Measurements from ENCODE around the gene RTP5. TPM values are rescaled to one million over a fixed set of nuclear protein-coding genes. Genes with fewer than 3 reads are reported as not detected.

The RTP5 gene
- total RNA-seq, 6 experiments from 2014 or later: not detected

DNA sequence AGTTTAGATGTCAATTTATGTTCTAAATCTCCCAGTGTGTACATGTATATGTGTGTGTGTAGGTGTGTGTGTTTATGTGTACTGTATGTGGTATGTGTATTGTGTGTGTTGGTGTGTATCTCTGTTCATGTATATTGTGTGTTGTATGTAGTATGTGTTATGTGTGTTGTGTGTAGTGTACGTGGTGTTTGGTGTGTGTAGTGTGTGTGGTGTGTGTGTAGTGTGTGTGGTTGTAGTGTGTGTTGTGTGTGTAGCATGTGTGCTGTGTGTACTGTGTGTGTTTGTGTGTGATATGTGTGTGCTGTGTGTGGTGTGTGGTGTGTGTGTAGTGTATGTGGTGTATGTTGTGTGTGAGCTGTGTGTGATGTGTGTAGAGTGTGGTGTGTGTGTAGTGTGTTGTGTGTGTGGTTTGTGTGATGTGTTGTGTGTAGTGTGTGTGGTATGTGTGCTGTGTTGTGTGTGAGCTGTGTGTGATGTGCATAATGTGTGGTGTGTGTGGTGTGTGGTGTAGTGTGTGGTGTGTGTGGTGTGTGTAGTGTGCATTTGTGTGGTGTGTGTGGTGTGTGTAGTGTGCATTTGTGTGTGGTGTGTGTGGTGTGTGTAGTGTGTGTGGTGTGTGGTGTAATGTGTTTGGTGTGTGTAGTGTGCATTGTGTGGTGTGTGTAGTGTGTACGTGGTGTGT, 5.2 kb upstream of the RTP5 start:
- H3K27ac Mint-ChIP-seq: no peak overlapping the region
- no peak overlapping the region for H3K4me3 Mint-ChIP-seq
- peaks cover 14% of the 10 kb centered on the region for H3K36me3 Mint-ChIP-seq (ENCODE audit: low read depth)
- no peaks in the 10 kb centered on the region; the same call in 1 of the 2 replicates for H3K4me1 Mint-ChIP-seq (ENCODE audit: low read depth)
- no peak for DNase-seq
- H3K9me3 Mint-ChIP-seq: peaks cover 6% of the 10 kb centered on the region
- TF ChIP-seq CTCF (IDR thresholded peaks at IDR 0.05): no peak
- H3K27me3 Mint-ChIP-seq (ENCODE audit: insufficient read depth): peaks cover 10% of the 10 kb centered on the region

DNA sequence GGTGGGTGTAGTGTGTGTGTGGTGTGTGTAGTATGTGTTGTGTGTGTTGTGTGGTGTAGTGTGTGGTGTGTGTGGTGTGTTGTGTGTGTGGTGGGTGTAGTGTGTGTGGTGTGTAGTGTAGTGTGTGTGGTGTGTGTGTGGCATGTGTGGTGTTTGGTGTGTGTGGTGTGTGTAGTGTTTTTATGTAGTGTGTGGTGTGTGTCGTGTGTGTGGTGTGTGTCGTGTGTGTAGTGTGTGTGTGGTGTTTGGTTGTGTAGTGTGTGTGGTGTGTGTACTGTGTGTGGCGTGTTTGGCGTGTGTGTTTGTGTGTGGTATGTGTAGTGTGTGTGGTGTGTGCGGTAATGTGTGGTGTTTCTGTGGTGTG, 4.7 kb upstream of the RTP5 start:
- no peak for DNase-seq
- Mint-ChIP-seq H3K36me3 (ENCODE audit: low read depth) (peaks cover 14% of the 10 kb centered on the region), H3K27ac (no peak overlapping the region; the same call in 1 of the 2 replicates), H3K9me3 (peaks cover 6% of the 10 kb centered on the region), H3K4me3 (no peak overlapping the region), H3K4me1 (ENCODE audit: low read depth) (no peaks in the 10 kb centered on the region; the same call in 1 of the 2 replicates), H3K27me3 (ENCODE audit: insufficient read depth) (peaks cover 10% of the 10 kb centered on the region)
- no peak for TF ChIP-seq CTCF (IDR thresholded peaks at IDR 0.05)

DNA sequence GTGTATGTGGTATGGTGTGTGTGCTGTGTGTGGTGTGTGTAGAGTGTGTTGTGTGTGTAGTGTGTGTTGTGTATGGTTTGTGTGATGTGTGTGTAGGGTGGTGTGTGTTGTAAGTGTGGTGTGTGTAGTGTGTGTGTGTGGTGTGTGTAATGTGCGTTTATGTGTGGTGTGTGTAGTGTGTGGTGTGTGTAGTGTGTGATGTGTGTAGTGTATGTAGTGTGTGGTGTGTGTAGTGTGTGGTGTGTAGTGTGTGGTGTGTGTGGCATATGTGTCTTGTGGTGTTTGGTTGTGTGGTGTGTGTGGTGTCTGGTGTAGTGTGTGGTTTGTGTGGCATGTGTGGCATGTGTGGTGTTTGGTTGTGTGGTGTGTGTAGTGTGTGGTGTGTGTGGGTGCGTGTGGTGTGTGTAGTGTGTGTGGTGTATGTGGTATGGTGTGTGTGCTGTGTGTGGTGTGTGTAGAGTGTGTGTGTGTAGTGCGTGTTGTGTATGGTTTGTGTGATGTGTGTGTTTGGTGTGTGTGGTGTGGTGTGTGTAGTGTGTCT, 4.0 kb upstream of the RTP5 start:
- no peak for TF ChIP-seq CTCF (IDR thresholded peaks at IDR 0.05)
- Mint-ChIP-seq H3K27me3 (ENCODE audit: insufficient read depth) (peaks cover 10% of the 10 kb centered on the region), H3K27ac (no peak overlapping the region), H3K9me3 (peaks cover 6% of the 10 kb centered on the region), H3K36me3 (ENCODE audit: low read depth) (peaks cover 14% of the 10 kb centered on the region), H3K4me3 (no peak overlapping the region), H3K4me1 (ENCODE audit: low read depth) (no peaks in the 10 kb centered on the region; the same call in 1 of the 2 replicates)
- DNase-seq: no peak

- Mint-ChIP-seq H3K9me3 (peaks cover 6% of the 10 kb centered on the region), H3K36me3 (ENCODE audit: low read depth) (peaks cover 14% of the 10 kb centered on the region), H3K4me1 (ENCODE audit: low read depth) (no peaks in the 10 kb centered on the region; the same call in 1 of the 2 replicates), H3K27me3 (ENCODE audit: insufficient read depth) (peaks cover 10% of the 10 kb centered on the region), H3K4me3 (no peak overlapping the region), H3K27ac (no peak overlapping the region)
- TF ChIP-seq CTCF (IDR thresholded peaks at IDR 0.05): no peak
- DNase-seq: no peak
These were observed 3.4 kb upstream of the RTP5 start for GRCh38 chr2:241865957-241866789.

DNA sequence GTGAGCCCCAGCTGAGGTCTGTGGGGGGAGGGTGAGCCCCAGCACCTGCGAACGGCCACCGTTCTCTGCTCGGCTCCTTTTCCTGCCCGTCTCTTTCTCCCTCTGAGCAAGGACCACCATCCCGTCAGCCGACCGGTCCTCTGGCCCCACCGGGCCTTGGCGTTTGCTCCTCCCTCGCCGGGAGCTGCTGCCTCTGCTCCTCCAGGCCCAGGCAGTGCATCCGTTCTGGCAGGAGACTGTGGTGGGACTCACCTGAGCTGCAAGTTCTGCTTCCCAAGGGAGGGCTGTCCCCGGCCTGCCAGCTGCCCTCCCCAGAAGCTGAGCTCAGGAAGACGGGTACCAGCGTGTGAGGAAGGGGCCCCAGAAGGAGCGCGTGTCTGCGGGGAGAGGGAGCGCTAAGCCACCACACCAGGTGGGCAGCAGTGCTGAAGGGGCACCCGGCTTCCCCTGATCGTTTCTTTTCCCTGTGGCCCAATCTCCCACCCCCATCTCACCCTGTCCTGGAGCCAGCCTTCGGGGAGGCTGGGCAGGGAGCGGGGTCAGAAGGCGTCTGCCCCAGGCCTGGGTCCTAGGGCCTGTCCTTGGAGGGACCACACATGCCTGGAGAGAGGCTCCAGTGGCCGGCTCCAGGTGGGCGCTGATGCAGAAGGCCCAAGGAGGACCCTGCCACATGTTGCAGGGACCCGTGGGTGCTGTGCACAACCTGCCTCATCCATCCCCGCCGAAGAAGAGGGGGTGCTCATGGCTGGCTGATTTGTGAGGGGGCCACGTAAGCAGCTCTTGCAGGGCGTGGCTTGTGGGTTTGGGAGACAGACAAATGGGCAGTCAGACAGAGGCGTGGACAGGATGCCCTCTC, 2.5 kb upstream of the RTP5 start:
- Mint-ChIP-seq H3K27ac (no peak overlapping the region), H3K4me3 (no peak overlapping the region), H3K4me1 (ENCODE audit: low read depth) (no peaks in the 10 kb centered on the region; the same call in 1 of the 2 replicates), H3K36me3 (ENCODE audit: low read depth) (peaks cover 14% of the 10 kb centered on the region), H3K27me3 (ENCODE audit: insufficient read depth) (peaks cover 10% of the 10 kb centered on the region), H3K9me3 (peaks cover 6% of the 10 kb centered on the region)
- TF ChIP-seq CTCF (IDR thresholded peaks at IDR 0.05): no peak
- no peak for DNase-seq

Data from HFFc6 (cell line).